Kidney (tissue), 14 donors: ENCODE measurements around the gene SEC31A. TPM values are rescaled to one million over a fixed set of nuclear protein-coding genes. Genes with fewer than 3 reads are reported as not detected.

ENCODE experiments used
- DNase-seq, 5 donors: peaks; one replicate each; pipeline ENCODE4 v3.0.0-alpha.2; 2013 to 2020
- FAIRE-seq: peaks from 2 replicates; lab custom pipeline; 2012; peaks lifted over from hg19 to GRCh38; lab: Jason Lieb, UNC
- H3K27ac ChIP-seq, 2 donors: one replicate each; pipeline ENCODE4 v1.7.0; 2013; ENCODE audit warnings: low read depth in 2 of 2, low read length in 2 of 2, inconsistent platforms in 1 of 2
- H3K27me3 ChIP-seq: one replicate; pipeline ENCODE4 v1.7.1; 2013; ENCODE audit warnings: low read length, inconsistent platforms; ENCODE audit not compliant: control insufficient read depth, insufficient read depth
- H3K36me3 ChIP-seq, 3 donors: one replicate each; pipeline versions ENCODE4 v1.7.0 to v1.7.1; 2013; ENCODE audit warnings: low read length in 3 of 3, control low read depth in 1 of 3, inconsistent platforms in 1 of 3; ENCODE audit not compliant: insufficient read depth in 3 of 3, control insufficient read depth in 2 of 3
- H3K4me1 ChIP-seq, 3 donors: one replicate each; pipeline versions ENCODE4 v1.7.0 to v1.7.1; 2013; ENCODE audit warnings: low read length in 3 of 3, inconsistent platforms in 1 of 3, low read depth in 1 of 3; ENCODE audit not compliant: control insufficient read depth in 2 of 3, insufficient read depth in 2 of 3
- H3K4me3 ChIP-seq, 3 donors: one replicate each; pipeline versions ENCODE4 v1.7.0 to v1.8.1; 2013; ENCODE audit warnings: low read length in 3 of 3, control low read depth in 1 of 3, inconsistent platforms in 1 of 3
- H3K9ac ChIP-seq, 3 donors: one replicate each; pipeline versions ENCODE4 v1.7.0 to v1.7.1; 2013; ENCODE audit warnings: low read length in 3 of 3, control low read depth in 1 of 3, inconsistent platforms in 1 of 3
- H3K9me3 ChIP-seq, 3 donors: one replicate each; pipeline versions ENCODE4 v1.7.0 to v1.7.1; 2013; ENCODE audit warnings: low read length in 3 of 3, control low read depth in 1 of 3, inconsistent platforms in 1 of 3; ENCODE audit not compliant: control insufficient read depth in 2 of 3, insufficient read depth in 1 of 3
- intact Hi-C: fragments of 100-400 bp; cut with DNase I; formaldehyde crosslinking; loops from one replicate; pipeline ENCODE4 v1.11.1; 2022
- polyA plus RNA-seq: library from polyadenylated mRNA; stranded (reverse); fragments of 350-450 nt; fragmentation: Illumina TruSeq; extraction: RNeasy Lipid Tissue Mini Kit (QIAGEN cat#74804); gene quantifications from one replicate; pipeline ENCODE4 v1.2.3, GENCODE V29; 2014; ENCODE audit warnings: low read depth, low replicate concordance; ENCODE audit not compliant: insufficient read depth
- total RNA-seq: library from RNA; stranded (reverse); fragmentation: NEBNext Ultra II Directional; extraction: Animal tissue kit (Norgen Biotek cat#: 25700); gene quantifications from one replicate; pipeline ENCODE4 v1.2.1, GENCODE V29; 2021
- TF ChIP-seq, protein P1 (sequence below): IDR thresholded peaks from 3 replicates; pipeline ENCODE4 v1.5.1; 2012; ENCODE audit warnings: mild to moderate bottlenecking, moderate library complexity, borderline replicate concordance; ENCODE audit not compliant: insufficient read depth; ENCODE audit errors: extremely low read depth
- donor health status: control.
- donor health status: control.
- donor health status: control.
- donor health status: control.
- donor health status: control.
- donor health status: DM: yes; HTN: yes; CAD: no.
- donor health status: Normal renal cell carcinoma (clear cell type).

The SEC31A gene
- total and polyA plus RNA-seq, 2 donors from 2014 or later, result 104 to 204 TPM

DNA sequence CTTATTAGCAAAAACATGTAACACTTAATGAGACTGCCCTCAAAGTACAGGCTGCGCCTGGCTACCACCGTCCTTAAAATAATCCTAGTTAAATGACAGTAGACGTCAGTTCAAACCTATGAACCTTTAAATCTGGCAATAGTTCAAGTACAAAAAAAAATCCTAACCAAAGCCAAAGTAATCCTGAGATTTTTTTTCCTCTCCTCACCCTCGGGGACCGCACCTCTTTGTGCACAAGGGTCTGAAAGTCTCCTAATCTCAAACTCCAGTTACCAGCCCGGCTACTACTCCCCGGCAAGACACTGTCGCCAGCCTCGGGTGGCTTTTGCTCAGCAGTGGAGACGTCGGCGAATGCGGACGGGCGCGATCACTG, 439 bp downstream of the SEC31A start:
- Histone ChIP-seq H3K4me1 (peaks cover 0 to 20% (median under 1%) of the 10 kb centered on the region in 3 donors), H3K27me3 (no peaks in the 10 kb centered on the region), H3K9ac (peak overlapping the region; percentile 50 to 97 (median 86)), H3K9me3 (no peaks in the 10 kb centered on the region), H3K27ac (peak overlapping the region; percentile 91 to 97), H3K36me3 (peaks cover 8 to 12% (median 11%) of the 10 kb centered on the region in 3 donors), H3K4me3 (peak overlapping the region; percentile 69 to 94 (median 91))
- intact Hi-C loops, result no loop called here
- TF ChIP-seq, protein P1, sequence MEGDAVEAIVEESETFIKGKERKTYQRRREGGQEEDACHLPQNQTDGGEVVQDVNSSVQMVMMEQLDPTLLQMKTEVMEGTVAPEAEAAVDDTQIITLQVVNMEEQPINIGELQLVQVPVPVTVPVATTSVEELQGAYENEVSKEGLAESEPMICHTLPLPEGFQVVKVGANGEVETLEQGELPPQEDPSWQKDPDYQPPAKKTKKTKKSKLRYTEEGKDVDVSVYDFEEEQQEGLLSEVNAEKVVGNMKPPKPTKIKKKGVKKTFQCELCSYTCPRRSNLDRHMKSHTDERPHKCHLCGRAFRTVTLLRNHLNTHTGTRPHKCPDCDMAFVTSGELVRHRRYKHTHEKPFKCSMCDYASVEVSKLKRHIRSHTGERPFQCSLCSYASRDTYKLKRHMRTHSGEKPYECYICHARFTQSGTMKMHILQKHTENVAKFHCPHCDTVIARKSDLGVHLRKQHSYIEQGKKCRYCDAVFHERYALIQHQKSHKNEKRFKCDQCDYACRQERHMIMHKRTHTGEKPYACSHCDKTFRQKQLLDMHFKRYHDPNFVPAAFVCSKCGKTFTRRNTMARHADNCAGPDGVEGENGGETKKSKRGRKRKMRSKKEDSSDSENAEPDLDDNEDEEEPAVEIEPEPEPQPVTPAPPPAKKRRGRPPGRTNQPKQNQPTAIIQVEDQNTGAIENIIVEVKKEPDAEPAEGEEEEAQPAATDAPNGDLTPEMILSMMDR, result no peak
- no peak for DNase-seq
- no peak for FAIRE-seq

DNA sequence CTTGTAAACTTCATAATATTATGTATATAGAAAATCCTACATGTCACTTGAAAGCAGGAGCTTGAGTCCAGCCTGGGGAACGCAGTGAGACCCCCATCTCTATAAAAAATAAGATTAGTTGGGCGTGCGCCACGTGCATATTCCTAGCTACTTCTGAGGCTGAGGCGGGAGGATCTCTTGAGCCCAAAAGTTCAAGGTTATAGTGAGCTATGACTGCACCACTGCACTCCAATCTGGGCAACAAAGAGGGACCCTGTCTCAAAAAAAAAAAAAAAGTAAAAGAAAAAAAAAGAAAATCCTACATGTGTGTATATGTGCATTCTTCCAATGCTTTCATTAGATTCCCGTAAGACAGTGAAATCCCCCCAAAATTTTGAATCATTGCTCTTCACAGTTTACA, 1.7 kb downstream of the SEC31A start:
- Histone ChIP-seq H3K4me1 (peaks cover 0 to 22% (median 2%) of the 10 kb centered on the region in 3 donors), H3K27ac (no peak overlapping the region), H3K27me3 (no peaks in the 10 kb centered on the region), H3K9ac (no peak overlapping the region), H3K36me3 (peaks cover 4 to 9% (median 6%) of the 10 kb centered on the region in 3 donors), H3K9me3 (no peaks in the 10 kb centered on the region), H3K4me3 (peak overlapping the region in 2 of 3 donors; percentile 69 to 91)
- FAIRE-seq, result no peak
- intact Hi-C loops, result no loop called here
- TF ChIP-seq, protein P1, result no peak
- no peak for DNase-seq

DNA sequence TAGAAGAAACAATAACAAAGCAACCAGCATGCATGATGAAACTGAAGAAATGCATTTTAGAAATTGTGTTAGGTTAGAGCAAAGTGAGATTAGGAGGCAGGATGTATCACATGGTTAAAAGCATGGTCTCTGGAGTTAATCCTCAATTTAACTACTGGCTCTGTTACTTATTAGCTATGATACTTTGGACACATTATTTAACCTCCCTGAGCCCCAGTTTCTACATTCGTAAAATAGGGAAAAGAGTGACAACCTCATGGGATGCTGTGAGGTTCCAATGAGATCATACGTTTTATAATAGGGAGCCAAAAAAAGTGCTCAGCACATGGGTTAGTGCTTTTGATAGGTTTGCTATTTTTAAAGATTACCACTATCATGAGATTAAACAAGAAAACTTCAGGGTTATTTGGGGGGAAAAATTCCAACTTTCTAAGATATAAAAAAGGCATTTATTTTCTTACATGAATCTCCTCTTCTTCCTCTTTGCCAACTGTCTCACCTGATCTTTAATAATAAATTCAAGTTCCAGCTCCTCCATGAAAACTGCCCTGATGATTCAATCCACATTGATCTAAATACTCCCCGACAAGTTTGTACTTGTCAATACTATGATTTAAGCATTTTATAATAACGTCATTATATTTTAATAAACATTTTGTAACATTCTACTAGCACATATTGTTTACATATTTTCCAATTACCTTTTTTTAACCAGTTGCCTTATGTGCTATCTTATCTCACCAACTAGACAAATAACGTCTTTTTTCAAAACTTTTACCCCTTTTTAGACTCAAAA, 4.6 kb downstream of the SEC31A start:
- no peaks in the 10 kb centered on the region for H3K9me3 ChIP-seq
- intact Hi-C loops, result no loop called here
- peak overlapping the region in 1 of 2 donors; percentile 23 for H3K27ac ChIP-seq
- H3K36me3 ChIP-seq, result peaks cover 0 to 2% (median 0%) of the 10 kb centered on the region in 3 donors
- H3K4me1 ChIP-seq, result peaks cover 0 to 18% (median 2%) of the 10 kb centered on the region in 3 donors
- DNase-seq (peak in 2 of 5 donors; percentile 24 to 35), FAIRE-seq (peak; percentile 19)
- TF ChIP-seq, protein P1, result no peak
- H3K4me3 ChIP-seq, result peak overlapping the region in 2 of 3 donors; percentile 6 to 21
- H3K27me3 ChIP-seq, result no peaks in the 10 kb centered on the region
- H3K9ac ChIP-seq, result peak overlapping the region in 1 of 3 donors; percentile 34
